ENCODE measurements around the gene GPR3. TPM values are rescaled to one million over a fixed set of nuclear protein-coding genes. Genes with fewer than 3 reads are reported as not detected.

Gene GPR3
- total RNA-seq, 1 experiment from 2014 or later, result 4.7 TPM

DNA sequence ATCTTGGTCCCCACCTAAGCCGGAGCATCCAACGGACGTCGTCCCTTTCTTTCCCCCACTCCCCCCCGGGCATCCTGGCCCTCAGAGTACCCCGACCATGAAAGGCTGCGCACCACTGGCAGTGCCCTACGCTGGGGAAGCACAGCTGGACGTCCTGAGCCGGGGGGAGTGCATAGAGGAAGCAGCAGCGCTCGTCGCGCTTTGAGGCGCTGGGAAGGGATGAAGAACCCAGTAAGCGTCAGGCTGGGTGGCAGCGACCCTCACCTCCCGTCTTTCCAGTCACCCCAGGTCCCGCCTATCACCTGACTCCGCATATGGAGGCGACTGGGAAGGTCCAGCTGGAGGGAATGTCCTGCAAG lies 31.4 kb upstream of the GPR3 start:
- H3K4me1 ChIP-seq (ENCODE audit: insufficient read depth, low read length), result peaks cover 6% of the 10 kb centered on the region
- no peak overlapping the region for H3K4me2 ChIP-seq (ENCODE audit: low read length)
- H3K9me3 ChIP-seq (ENCODE audit: low read length), result no peaks in the 10 kb centered on the region
- no peaks in the 10 kb centered on the region for H3K27me3 ChIP-seq (ENCODE audit: low read length)
- H2AFZ ChIP-seq (ENCODE audit: low read length), result no peak overlapping the region
- peaks cover 10% of the 10 kb centered on the region for H3K36me3 ChIP-seq (ENCODE audit: low read depth, low read length)
- CTCF ChIA-PET, result no interaction called here
- ATAC-seq, result no peak
- no peaks in the 10 kb centered on the region for H4K20me1 ChIP-seq (ENCODE audit: low read length)
- TF ChIP-seq EZH2 (IDR thresholded peaks at IDR 0.05; ENCODE audit: low read length, unreplicated experiment) (no peak), CTCF (conservative IDR thresholded peaks at IDR 0.05; ENCODE audit: low read depth, low read length) (no peak), EZH2phosphoT487 (IDR thresholded peaks at IDR 0.05; ENCODE audit: borderline replicate concordance, low read length) (no peak)
- no peak overlapping the region for H3K9ac ChIP-seq (ENCODE audit: low read length)
- H3K9me2 ChIP-seq (replicated peaks; ENCODE audit: low read length), result no peaks in the 10 kb centered on the region
- no peak overlapping the region for H3K27ac ChIP-seq (ENCODE audit: low read length)
- no peak for DNase-seq
- H3K4me3 ChIP-seq (ENCODE audit: low read length), result no peak overlapping the region
- no TSS peak for BruUV-seq (replicated peaks)
- intact Hi-C loops (cut with micrococcal nuclease), result no loop called here
- POLR2A ChIA-PET (ENCODE audit: unreplicated experiment), result no interaction called here
- no peaks in the 10 kb centered on the region for H3F3A ChIP-seq (ENCODE audit: low read length, unreplicated experiment)
- peaks cover 10% of the 10 kb centered on the region for H3K79me2 ChIP-seq (ENCODE audit: low read length)

DNA sequence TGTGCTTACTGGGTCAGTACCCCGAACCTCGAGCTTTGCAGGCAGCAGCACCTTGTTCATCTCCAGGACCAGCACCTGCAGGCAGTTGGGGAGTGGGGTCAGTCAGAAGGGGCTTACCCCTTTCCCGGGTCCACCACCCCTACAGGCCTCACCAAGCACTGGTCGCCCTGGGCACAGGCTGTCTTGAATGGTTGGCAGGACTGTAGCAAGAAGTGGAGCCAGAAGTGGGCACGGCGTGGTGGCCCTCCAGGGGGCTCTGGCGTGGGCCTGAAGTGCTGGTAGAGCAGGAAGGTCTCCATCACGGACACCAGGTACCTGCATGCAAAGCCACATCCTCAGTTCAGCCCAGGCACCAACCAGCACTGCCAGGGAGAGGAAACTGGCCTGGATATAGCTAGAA lies 30.9 kb upstream of the GPR3 start:
- no peaks in the 10 kb centered on the region for H3K9me3 ChIP-seq (ENCODE audit: low read length)
- no peak for DNase-seq
- H3K9ac ChIP-seq (ENCODE audit: low read length), result no peak overlapping the region
- no peak for ATAC-seq
- H3K9me2 ChIP-seq (replicated peaks; ENCODE audit: low read length), result no peaks in the 10 kb centered on the region
- no peaks in the 10 kb centered on the region for H3F3A ChIP-seq (ENCODE audit: low read length, unreplicated experiment)
- H3K4me2 ChIP-seq (ENCODE audit: low read length), result no peak overlapping the region
- intact Hi-C loops (cut with micrococcal nuclease), result no loop called here
- BruUV-seq (replicated peaks), result no TSS peak
- no peak overlapping the region for H3K27ac ChIP-seq (ENCODE audit: low read length)
- no peak overlapping the region for H3K4me3 ChIP-seq (ENCODE audit: low read length)
- H3K79me2 ChIP-seq (ENCODE audit: low read length), result peaks cover 10% of the 10 kb centered on the region
- peaks cover 10% of the 10 kb centered on the region for H3K36me3 ChIP-seq (ENCODE audit: low read depth, low read length)
- no peaks in the 10 kb centered on the region for H4K20me1 ChIP-seq (ENCODE audit: low read length)
- ChIA-PET CTCF (no interaction called here), POLR2A (ENCODE audit: unreplicated experiment) (no interaction called here)
- no peaks in the 10 kb centered on the region for H3K27me3 ChIP-seq (ENCODE audit: low read length)
- TF ChIP-seq CTCF (conservative IDR thresholded peaks at IDR 0.05; ENCODE audit: low read depth, low read length) (no peak), EZH2phosphoT487 (IDR thresholded peaks at IDR 0.05; ENCODE audit: borderline replicate concordance, low read length) (no peak), EZH2 (IDR thresholded peaks at IDR 0.05; ENCODE audit: low read length, unreplicated experiment) (no peak)
- H2AFZ ChIP-seq (ENCODE audit: low read length), result no peak overlapping the region
- peaks cover 6% of the 10 kb centered on the region for H3K4me1 ChIP-seq (ENCODE audit: insufficient read depth, low read length)

- POLR2A ChIA-PET (ENCODE audit: unreplicated experiment), result no interaction called here
- BruUV-seq (replicated peaks), result no TSS peak
- H3K27me3 ChIP-seq (ENCODE audit: low read length), result no peaks in the 10 kb centered on the region
- H3K4me1 ChIP-seq (ENCODE audit: insufficient read depth, low read length), result peaks cover 13% of the 10 kb centered on the region
- H3K9me2 ChIP-seq (replicated peaks; ENCODE audit: low read length), result no peaks in the 10 kb centered on the region
- no peaks in the 10 kb centered on the region for H4K20me1 ChIP-seq (ENCODE audit: low read length)
- no peaks in the 10 kb centered on the region for H3F3A ChIP-seq (ENCODE audit: low read length, unreplicated experiment)
- H3K79me2 ChIP-seq (ENCODE audit: low read length), result peaks cover 10% of the 10 kb centered on the region
- H3K36me3 ChIP-seq (ENCODE audit: low read depth, low read length), result no peaks in the 10 kb centered on the region; the same call in 1 of the 2 replicates
- no peak overlapping the region for H3K9ac ChIP-seq (ENCODE audit: low read length)
- intact Hi-C loops (cut with micrococcal nuclease), result loop anchor here (2.0 kb wide), 1 partner anchor 25 kb away; no protein-coding TSS in a partner anchor
- H3K4me3 ChIP-seq (ENCODE audit: low read length), result no peak overlapping the region
- no peaks in the 10 kb centered on the region for H3K9me3 ChIP-seq (ENCODE audit: low read length)
- no peak overlapping the region for H2AFZ ChIP-seq (ENCODE audit: low read length)
- H3K27ac ChIP-seq (ENCODE audit: low read length), result no peak overlapping the region
- no peak overlapping the region; the same call in 1 of the 2 replicates for H3K4me2 ChIP-seq (ENCODE audit: low read length)
- CTCF ChIA-PET, result no interaction called here
- DNase-seq (no peak), ATAC-seq (no peak)
- no peak for TF ChIP-seq EZH2phosphoT487 (IDR thresholded peaks at IDR 0.05; ENCODE audit: borderline replicate concordance, low read length)
- no peak for TF ChIP-seq EZH2 (IDR thresholded peaks at IDR 0.05; ENCODE audit: low read length, unreplicated experiment)
- TF ChIP-seq CTCF (conservative IDR thresholded peaks at IDR 0.05; ENCODE audit: low read depth, low read length), result no peak
Measured at GRCh38 chr1:27363766-27364695, 28.4 kb upstream of the GPR3 start.

Data from PC-3 (cell line).